ENCODE data around the gene ADAMTS17. TPM values are rescaled to one million over a fixed set of nuclear protein-coding genes. Genes with fewer than 3 reads are reported as not detected.
A peak's percentile ranks its signal among the peaks of the same experiment; 100 is the strongest.

The ADAMTS17 gene
- polyA plus RNA-seq, 2 of the 4 experiments (the other 2 are of a cell fraction), result 0.05 TPM; not detected in 1

DNA sequence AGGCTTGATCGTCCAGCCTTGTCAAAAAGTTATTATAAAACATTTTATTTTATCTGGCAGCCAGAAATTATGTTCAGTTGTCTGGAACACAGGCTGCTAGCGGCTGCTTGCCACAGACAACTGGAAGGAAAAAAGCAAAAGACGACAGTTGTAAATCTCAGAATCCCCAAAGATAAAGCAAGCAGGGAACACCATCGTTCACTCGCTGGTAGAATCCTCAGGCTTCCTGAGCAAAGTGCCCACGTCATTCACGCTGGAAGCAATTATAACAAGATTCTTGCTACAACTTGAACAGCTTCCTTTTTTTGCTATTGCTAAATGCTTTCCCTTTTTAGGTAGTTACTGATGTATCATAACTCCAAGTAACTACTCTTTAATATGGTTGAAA, 33.6 kb downstream of the ADAMTS17 start:
- ChIA-PET CTCF (interaction anchor here (2.5 kb wide), 1 partner anchor 42 kb away, joined by 11 read pairs; no protein-coding TSS in a partner anchor), POLR2A (no interaction called here)
- ATAC-seq, result no peak
- no peak overlapping the region for H3K27ac ChIP-seq
- H3K4me1 ChIP-seq, result no peaks in the 10 kb centered on the region
- TF ChIP-seq FOXS1 (CRISPR knock-in tag; IDR thresholded peaks at IDR 0.05) (no peak), RCOR1 (IDR thresholded peaks at IDR 0.05; ENCODE audit: low read depth, low read length) (no peak), POLR2A (IDR thresholded peaks at IDR 0.05; ENCODE audit: low read length) (no peak), CHD4 (IDR thresholded peaks at IDR 0.05; ENCODE audit: borderline replicate concordance) (no peak), HOXB5 (CRISPR knock-in tag; IDR thresholded peaks at IDR 0.05) (no peak), HOXA7 (CRISPR knock-in tag; IDR thresholded peaks at IDR 0.05) (no peak), CBX2 (IDR thresholded peaks at IDR 0.05; ENCODE audit: borderline replicate concordance, low read depth) (no peak), NPAS2 (CRISPR knock-in tag; IDR thresholded peaks at IDR 0.05; ENCODE audit: borderline replicate concordance) (no peak), CBX8 (IDR thresholded peaks at IDR 0.05) (no peak), RAD21 (conservative IDR thresholded peaks at IDR 0.05 in 1 of 2, IDR thresholded peaks at IDR 0.05 in 1 of 2) (no peak), CHD2 (IDR thresholded peaks at IDR 0.05; ENCODE audit: low read length, partially characterized antibody) (no peak)
- TF ChIP-seq, protein P1, sequence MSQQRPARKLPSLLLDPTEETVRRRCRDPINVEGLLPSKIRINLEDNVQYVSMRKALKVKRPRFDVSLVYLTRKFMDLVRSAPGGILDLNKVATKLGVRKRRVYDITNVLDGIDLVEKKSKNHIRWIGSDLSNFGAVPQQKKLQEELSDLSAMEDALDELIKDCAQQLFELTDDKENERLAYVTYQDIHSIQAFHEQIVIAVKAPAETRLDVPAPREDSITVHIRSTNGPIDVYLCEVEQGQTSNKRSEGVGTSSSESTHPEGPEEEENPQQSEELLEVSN (IDR thresholded peaks at IDR 0.05; ENCODE audit: borderline replicate concordance, low read depth), result no peak
- TF ChIP-seq, protein P2, sequence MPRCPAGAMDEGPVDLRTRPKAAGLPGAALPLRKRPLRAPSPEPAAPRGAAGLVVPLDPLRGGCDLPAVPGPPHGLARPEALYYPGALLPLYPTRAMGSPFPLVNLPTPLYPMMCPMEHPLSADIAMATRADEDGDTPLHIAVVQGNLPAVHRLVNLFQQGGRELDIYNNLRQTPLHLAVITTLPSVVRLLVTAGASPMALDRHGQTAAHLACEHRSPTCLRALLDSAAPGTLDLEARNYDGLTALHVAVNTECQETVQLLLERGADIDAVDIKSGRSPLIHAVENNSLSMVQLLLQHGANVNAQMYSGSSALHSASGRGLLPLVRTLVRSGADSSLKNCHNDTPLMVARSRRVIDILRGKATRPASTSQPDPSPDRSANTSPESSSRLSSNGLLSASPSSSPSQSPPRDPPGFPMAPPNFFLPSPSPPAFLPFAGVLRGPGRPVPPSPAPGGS (IDR thresholded peaks at IDR 0.05), result no peak
- no peak for DNase-seq (ENCODE audit: low read depth in 1 of 2, low spot score in 1 of 2)
- WGBS (ENCODE audit: missing lambda C conversion rate), result 13% methylated on average over 7 of the region's 7 CpGs
- peak; percentile 36 for FAIRE-seq
- H3K9me3 ChIP-seq, result no peaks in the 10 kb centered on the region; the same call in 2 of the 3 replicates
- no peak overlapping the region for H3K4me2 ChIP-seq
- H3K4me3 ChIP-seq, result no peak overlapping the region

DNA sequence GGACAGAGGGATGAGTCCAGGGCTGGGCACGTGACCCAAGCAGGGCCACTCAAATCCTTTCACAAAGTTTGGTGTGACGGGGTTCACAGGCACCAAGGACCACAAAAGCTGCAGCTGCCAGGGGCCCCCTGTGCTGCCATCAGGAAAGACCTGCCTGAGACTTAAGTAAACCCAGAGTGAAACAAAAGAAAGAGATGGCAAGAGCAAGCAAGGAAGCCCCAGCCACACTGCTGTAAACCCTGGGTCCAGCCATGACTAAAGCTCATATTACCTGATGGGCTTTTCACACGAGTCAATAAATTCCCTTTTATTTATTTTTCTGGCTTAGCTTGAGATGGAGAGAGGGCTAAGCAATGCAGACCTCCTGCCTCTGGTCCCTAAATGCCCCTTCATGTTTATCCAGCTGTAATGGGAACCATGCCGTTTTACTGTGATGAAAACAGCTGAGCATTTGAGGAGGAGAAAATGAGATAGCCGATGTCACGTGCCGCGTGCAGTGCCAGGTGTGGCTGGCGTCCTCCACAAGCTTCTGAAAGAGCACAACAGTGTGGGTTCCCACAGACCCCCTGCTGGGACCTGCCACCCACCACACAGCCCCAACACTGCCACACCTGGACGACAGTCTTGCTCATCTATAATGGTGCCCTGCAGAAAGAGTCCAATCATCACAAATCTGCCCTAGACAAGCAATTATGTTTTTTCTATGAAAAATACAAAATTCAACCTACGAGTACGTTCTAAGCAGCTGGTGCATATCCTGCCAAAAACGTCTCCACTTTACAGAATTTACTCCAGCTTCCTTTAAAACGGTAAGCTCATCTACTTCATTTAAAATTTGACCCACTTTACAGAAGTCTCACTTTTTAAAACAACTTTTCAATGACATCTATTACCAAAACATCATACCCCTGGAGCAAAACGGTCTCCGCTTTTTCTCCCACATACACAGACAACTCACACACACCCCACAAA, 34.2 kb downstream of the ADAMTS17 start:
- Histone ChIP-seq H3K9me3 (no peaks in the 10 kb centered on the region; the same call in 2 of the 3 replicates), H3K4me3 (no peak overlapping the region), H3K4me2 (no peak overlapping the region), H3K27ac (no peak overlapping the region), H3K4me1 (no peaks in the 10 kb centered on the region)
- ATAC-seq, result no peak
- no peak for DNase-seq (ENCODE audit: low read depth in 1 of 2, low spot score in 1 of 2)
- FAIRE-seq, result no peak
- CTCF ChIA-PET, result interaction anchor here (2.5 kb wide), 1 partner anchor 42 kb away, joined by 11 read pairs; no protein-coding TSS in a partner anchor
- POLR2A ChIA-PET, result no interaction called here
- no peak for TF ChIP-seq POLR2AphosphoS2 (conservative IDR thresholded peaks at IDR 0.05; ENCODE audit: low read length)
- TF ChIP-seq KDM1A (IDR thresholded peaks at IDR 0.05; ENCODE audit: low read depth), result no peak
- TF ChIP-seq CHD2 (IDR thresholded peaks at IDR 0.05; ENCODE audit: low read length, partially characterized antibody), result no peak
- WGBS (ENCODE audit: missing lambda C conversion rate), result 34% methylated on average over 16 of the region's 16 CpGs

DNA sequence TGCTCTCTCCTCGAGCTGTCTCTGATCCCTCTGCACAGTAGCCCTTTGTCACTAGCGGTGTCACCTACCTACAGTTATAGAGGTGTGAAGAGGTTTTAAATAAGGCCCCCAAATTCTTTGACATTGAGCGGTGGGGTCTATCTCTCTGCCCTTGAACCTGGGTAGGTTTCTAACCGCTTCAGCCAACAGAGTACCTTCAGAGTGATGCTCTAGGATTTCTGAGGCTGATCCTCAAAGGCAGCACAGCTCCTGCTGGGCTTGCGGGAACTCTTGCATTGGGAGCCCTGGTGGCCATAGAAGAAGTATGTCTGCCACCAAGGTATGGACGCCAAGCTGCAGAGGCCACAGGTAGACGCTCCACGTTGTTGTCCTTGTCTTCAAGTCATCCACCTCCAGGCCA, 35.7 kb downstream of the ADAMTS17 start:
- peaks cover under 1% of the 10 kb centered on the region; the same call in 1 of the 3 replicates for H3K9me3 ChIP-seq
- no peak for FAIRE-seq
- H3K4me1 ChIP-seq, result no peaks in the 10 kb centered on the region
- POLR2A ChIA-PET, result no interaction called here
- no peak for ATAC-seq
- no peak overlapping the region for H3K4me3 ChIP-seq
- DNase-seq (ENCODE audit: low read depth in 1 of 2, low spot score in 1 of 2), result no peak
- CTCF ChIA-PET, result interaction anchor here (0.6 kb wide), 1 partner anchor 50 kb away, joined by 3 read pairs; no protein-coding TSS in a partner anchor
- no peak overlapping the region for H3K4me2 ChIP-seq
- WGBS (ENCODE audit: missing lambda C conversion rate), result 32% methylated on average over 8 of the region's 8 CpGs
- no peak overlapping the region for H3K27ac ChIP-seq
- TF ChIP-seq RFX5 (IDR thresholded peaks at IDR 0.05) (no peak), TFCP2L1 (CRISPR knock-in tag; IDR thresholded peaks at IDR 0.05) (no peak), NR3C1 (IDR thresholded peaks at IDR 0.05) (no peak), FOXS1 (CRISPR knock-in tag; IDR thresholded peaks at IDR 0.05) (no peak), HOXA7 (CRISPR knock-in tag; IDR thresholded peaks at IDR 0.05) (no peak), ZSCAN20 (CRISPR knock-in tag; IDR thresholded peaks at IDR 0.05) (no peak), RNF2 (IDR thresholded peaks at IDR 0.05; ENCODE audit: borderline replicate concordance, low read depth) (no peak), TP53 (CRISPR knock-in tag; IDR thresholded peaks at IDR 0.05) (no peak), JUNB (IDR thresholded peaks at IDR 0.05) (no peak), FOSL2 (IDR thresholded peaks at IDR 0.05) (no peak), FOSL2 (CRISPR knock-in tag; IDR thresholded peaks at IDR 0.05) (no peak), EHF (CRISPR knock-in tag; IDR thresholded peaks at IDR 0.05) (no peak)
- TF ChIP-seq, protein P1 (IDR thresholded peaks at IDR 0.05; ENCODE audit: borderline replicate concordance, low read depth), result no peak
- TF ChIP-seq, protein P3, sequence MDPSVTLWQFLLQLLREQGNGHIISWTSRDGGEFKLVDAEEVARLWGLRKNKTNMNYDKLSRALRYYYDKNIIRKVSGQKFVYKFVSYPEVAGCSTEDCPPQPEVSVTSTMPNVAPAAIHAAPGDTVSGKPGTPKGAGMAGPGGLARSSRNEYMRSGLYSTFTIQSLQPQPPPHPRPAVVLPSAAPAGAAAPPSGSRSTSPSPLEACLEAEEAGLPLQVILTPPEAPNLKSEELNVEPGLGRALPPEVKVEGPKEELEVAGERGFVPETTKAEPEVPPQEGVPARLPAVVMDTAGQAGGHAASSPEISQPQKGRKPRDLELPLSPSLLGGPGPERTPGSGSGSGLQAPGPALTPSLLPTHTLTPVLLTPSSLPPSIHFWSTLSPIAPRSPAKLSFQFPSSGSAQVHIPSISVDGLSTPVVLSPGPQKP (IDR thresholded peaks at IDR 0.05; ENCODE audit: low read depth, low read length), result no peak
- TF ChIP-seq, protein P4, sequence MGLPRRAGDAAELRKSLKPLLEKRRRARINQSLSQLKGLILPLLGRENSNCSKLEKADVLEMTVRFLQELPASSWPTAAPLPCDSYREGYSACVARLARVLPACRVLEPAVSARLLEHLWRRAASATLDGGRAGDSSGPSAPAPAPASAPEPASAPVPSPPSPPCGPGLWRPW (IDR thresholded peaks at IDR 0.05), result no peak
- TF ChIP-seq, protein P5, sequence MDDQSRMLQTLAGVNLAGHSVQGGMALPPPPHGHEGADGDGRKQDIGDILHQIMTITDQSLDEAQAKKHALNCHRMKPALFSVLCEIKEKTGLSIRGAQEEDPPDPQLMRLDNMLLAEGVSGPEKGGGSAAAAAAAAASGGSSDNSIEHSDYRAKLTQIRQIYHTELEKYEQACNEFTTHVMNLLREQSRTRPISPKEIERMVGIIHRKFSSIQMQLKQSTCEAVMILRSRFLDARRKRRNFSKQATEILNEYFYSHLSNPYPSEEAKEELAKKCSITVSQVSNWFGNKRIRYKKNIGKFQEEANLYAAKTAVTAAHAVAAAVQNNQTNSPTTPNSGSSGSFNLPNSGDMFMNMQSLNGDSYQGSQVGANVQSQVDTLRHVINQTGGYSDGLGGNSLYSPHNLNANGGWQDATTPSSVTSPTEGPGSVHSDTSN (IDR thresholded peaks at IDR 0.05), result no peak

Measured in A549 (cell line).